CD4-positive, alpha-beta T cell treated with Interleukin-2 at 100 ng/mL for 4 hours (primary cell): ENCODE results near the gene GNA14.
"Not testable (repeated sequence)": the region's sequence is repeated elsewhere in the genome, so short reads cannot be mapped to it uniquely, and the experiment has no call there.

Experiments used
- DNase-seq: peaks from one replicate; pipeline ENCODE4 v3.0.0-alpha.2; 2020; ENCODE audit warnings: low spot score

The GNA14 gene

GRCh38 chr9:77588271-77588937 lies 59.7 kb downstream of the GNA14 start:
- no peak for DNase-seq

DNA sequence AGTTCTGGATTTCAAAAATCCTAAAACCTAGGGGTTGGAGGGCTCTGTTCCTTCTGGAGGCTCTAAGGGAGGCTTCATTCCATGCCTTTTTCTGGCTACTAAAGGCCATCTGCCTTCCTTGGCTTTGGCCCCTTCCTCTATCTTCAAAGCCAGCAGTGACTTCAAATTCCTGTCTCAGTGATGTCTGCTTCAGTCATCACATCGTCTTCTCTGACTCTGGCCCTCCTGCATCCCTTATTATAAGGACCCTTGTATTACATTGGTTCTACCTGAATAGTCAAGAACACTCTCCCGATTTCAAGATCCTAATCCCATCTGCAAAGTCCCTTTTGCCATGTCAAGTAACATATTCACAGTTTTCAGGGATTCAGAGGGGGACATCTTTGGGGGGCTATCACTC lies 60.3 kb downstream of the GNA14 start:
- no peak for DNase-seq

GRCh38 chr9:77587042-77587441 lies 61.1 kb downstream of the GNA14 start:
- no peak for DNase-seq

DNA sequence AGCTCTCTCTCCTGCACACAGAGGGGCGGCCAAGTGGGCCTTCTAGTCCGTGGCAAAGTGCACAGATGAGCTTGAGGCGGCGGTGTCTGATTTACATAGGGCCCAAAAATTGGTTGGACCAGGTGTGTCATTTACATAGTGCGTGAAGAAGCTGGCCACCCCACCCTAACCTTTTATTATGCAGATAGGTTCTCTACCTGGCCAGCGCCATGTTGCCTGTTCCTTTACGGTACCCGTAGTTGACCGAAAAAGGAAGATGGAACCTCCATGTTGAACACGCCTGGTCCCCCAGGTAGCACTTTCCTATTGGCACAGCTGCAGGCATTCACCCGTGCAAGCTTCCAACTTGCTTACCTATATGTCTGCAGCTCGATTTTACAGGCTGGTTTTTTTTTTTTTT lies 61.5 kb downstream of the GNA14 start:
- DNase-seq, result no peak

- no peak for DNase-seq
Observed at GRCh38 chr9:77585335-77585786, 62.8 kb downstream of the GNA14 start.

- DNase-seq, result not testable (repeated sequence)
Observed at GRCh38 chr9:77584927-77585326, 63.2 kb downstream of the GNA14 start.

DNA sequence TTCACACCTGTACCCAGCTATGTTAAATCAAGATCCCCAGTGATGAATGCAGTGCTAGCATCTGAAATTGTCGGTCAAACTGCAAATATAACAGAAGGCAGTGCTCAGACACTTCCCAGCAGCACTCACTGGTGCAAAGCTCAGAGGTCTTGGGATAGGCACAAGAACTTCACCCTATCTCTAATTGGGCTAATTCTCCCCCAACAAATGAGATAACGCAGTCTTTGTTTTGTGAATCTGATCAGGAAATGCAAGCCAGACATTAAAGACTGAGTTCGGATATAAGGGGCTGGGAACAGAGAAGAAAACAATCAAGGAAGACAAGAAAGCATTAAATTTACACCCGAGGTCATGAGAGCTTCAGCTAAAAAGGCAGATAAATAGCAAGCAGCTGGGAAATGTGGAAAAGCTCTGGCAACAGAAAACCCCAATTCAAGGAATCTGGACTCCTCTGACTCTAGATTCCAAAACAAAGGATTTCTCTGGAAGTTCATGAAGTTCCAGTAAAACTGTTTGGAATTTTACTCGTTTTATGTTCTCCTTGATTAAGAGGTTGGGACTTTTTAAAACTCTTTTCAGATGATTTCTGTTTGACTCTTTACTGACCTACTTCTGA lies 65.1 kb downstream of the GNA14 start:
- no peak for DNase-seq

DNA sequence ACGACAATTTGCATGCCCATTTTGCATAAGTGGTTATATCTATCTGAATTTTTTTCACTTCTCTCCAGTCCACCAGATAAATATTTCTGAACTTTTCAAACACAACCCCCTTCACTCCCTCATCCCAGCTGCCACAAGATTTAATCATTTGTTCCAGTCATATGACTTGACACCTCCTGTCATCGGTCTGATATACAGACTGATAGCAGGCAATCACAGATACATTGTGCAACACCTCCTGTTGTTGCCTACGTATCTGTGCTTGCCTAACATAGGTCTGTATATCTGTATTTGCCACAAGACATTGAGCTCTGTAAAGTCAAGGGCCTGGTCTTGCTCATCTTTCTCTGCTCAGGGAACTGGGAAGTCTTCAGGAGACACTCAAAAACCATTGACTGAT lies 65.6 kb downstream of the GNA14 start:
- DNase-seq, result no peak

DNA sequence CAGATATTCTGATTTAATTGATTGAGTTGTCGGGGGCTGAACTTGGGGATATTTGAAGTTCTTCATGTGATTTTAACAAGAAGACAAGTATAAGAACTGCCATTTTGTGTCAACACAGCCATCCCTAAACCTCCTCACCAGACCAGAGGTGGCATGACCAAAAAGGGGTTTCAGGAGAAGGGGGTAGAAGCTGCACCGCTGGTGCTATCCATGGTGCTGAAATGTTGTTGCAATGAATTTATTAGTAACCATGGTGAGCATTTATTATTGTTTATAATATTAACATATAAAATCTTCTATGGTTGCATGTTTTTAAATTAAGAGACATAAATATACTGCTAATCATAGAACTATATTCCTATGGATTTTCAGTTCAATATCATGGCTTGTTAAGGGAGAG lies 72.3 kb downstream of the GNA14 start:
- DNase-seq, result no peak

DNA sequence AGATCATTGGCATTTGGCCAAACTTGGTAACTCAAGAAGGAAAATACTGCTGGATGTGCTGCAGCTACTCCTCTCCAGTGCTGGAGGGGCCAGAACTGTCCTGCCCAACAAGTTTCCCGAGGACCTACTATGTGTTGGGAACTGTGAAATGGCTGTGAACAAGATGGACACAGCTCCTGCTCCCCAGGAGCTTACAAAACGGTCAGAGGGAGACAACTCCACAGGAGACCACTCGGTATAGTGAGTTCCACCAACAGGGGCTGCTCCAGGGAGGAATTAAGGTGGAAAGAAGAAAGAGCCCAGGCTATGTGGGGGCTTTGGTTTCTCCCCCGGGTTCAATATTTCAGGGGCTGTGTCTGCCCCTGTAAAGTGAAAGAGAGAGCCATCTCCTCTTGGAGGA lies 78.8 kb downstream of the GNA14 start:
- no peak for DNase-seq

GRCh38 chr9:77563174-77563573 lies 84.9 kb downstream of the GNA14 start:
- DNase-seq, result no peak

- DNase-seq, result no peak
Observed at GRCh38 chr9:77562019-77562748, 85.9 kb downstream of the GNA14 start.

GRCh38 chr9:77561331-77562018 lies 86.6 kb downstream of the GNA14 start:
- no peak for DNase-seq

- DNase-seq, result no peak
Observed at GRCh38 chr9:77556396-77556795, 91.7 kb downstream of the GNA14 start.

GRCh38 chr9:77554586-77555105 lies 93.5 kb downstream of the GNA14 start:
- DNase-seq, result no peak

DNA sequence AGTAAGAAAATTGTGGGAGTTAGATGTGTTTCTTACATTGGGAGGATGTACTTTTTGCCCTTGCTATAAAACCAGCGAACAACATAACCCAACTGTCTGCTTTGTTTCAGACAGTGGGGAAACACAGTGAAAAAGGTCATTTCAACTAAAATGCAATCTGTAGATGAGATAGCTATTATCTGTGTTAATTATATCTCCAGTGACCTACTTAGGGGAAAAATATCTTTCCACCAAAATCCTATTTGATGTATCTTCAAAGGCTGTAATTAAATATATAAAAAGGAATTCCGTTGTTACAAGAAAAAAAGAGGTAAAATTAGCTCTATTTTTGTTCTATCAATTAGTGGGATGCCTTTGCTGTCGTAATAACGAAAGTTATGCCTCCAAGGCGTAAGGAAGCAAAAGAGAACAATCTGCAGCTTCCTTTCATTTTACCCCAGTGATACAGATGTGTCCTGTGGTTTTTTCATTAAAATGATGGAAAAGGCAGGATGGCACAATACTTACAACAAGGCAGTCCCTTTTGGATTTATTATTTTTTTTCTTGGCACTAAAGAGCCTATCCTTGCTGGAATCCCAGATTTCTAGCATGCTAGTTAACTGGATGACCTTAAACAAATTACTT lies 100.9 kb downstream of the GNA14 start:
- no peak for DNase-seq

GRCh38 chr9:77546376-77546950 lies 101.7 kb downstream of the GNA14 start:
- DNase-seq, result no peak

DNA sequence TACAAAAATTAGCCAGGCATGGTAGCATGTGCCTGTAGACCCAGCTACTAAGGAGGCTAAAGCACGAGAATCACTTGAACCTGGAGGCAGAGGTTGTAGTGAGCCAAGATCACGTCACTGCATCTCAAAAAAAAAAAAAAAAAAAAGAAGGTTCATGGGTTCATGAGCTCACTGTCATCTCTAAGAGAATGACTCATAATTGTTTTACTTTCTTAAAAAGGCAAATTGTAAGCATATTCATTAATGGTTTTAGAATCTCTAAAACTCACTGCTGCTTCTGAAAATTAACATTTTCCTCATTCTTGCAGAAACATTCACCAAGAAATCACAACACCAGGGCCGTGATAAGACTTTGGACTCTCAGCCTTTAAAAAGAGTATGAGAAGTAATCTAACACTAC lies 103.6 kb downstream of the GNA14 start:
- no peak for DNase-seq

DNA sequence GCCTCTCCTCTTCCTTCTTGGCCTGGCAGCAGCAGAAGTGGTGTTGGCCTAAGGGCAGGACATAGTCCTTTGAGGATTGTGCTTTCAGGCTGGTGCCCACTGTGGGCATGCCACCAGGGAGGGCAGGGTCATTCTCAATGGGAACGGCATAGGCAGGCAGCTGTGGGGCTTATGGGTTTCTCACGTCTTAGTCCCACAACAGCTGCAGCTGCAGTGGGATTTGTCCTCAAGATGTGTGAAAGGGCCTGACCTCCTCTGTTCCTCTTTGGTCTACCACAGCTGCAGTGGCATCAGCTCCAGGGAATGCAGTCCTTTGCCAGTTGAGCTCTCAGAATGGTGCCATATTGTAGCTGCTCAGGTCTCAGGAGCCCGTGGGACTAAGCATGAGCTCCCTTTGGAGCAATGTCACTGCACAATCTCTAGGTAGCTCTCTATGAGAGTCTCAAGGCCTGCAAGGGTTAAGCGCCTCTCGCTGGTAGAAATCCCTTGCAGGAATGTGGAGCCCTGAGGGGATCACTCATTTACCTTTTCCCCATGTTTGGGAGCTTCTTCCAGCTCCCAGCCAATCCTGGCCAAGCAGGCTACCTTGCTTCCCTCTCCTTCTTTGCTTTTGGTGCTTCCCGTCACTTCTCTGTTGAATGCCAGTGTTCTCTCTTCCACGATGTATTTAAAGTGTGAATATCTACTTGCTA lies 104.8 kb downstream of the GNA14 start:
- no peak for DNase-seq

DNA sequence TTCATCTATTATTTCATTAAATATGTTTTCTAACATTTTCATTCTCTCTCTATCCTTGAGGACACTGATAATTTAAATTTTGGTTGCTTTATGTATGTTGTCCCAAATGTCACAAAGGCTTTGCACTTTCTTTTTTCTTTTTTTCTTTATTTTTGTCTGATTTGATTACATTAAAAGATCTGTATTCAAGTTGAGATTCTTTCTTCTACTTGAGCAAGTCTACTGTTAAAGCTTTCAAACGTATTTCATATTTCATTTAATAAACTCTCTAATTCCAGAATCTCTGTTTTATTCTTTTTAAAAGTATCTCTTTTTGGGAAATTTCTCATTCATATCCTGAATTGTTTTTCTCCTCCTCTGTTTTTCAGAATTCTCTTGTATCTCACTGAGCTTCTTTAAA lies 106.5 kb downstream of the GNA14 start:
- no peak for DNase-seq

DNA sequence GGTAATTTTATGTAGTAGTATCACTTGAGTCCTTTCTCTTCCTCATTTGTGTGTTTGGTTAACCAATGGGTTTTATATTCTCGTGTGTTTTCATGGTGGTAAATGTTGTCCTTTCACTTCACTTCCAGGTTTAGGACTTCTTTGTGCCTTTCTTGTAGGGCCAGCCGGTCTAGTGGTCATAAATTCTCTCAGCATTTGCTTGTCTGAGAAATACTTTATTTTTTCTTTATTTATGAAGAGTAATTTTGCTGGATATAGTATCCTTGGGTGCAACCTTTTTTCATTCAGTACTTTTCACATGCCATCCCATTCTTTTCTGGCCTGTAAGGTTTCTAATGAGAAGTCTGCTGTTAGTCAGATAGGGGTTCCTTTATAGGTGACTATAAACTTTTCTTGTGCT lies 107.1 kb downstream of the GNA14 start:
- DNase-seq, result no peak
